Measurements from ENCODE around the gene ETV3. TPM values are rescaled to one million over a fixed set of nuclear protein-coding genes. Genes with fewer than 3 reads are reported as not detected.
"Not testable (repeated sequence)": the region's sequence is repeated elsewhere in the genome, so short reads cannot be mapped to it uniquely, and the experiment has no call there.

ETV3 gene
- polyA plus RNA-seq (ENCODE audit: insufficient read length in 3 of 3): 10 to 100 TPM; 25.1 to 28.2 (median 25.4) TPM
- long read RNA-seq, donor 1, full-length matches to known transcripts: 4 of 4 reads
- long read RNA-seq, donor 1, partial matches to known transcripts: 0 of 4 reads
- long read RNA-seq, donor 1, other reads (novel, unspliced or antisense): 0 of 4 reads
- long read RNA-seq, donor 2, full-length matches to known transcripts: 4 of 4 reads
- long read RNA-seq, donor 2, partial matches to known transcripts: 0 of 4 reads
- long read RNA-seq, donor 2, other reads (novel, unspliced or antisense): 0 of 4 reads
- long read RNA-seq, donor 3, full-length matches to known transcripts: 7 of 7 reads
- long read RNA-seq, donor 3, partial matches to known transcripts: 0 of 7 reads
- long read RNA-seq, donor 3, other reads (novel, unspliced or antisense): 0 of 7 reads
- long read RNA-seq, donor 4, full-length matches to known transcripts: 5 of 5 reads
- long read RNA-seq, donor 4, partial matches to known transcripts: 0 of 5 reads
- long read RNA-seq, donor 4, other reads (novel, unspliced or antisense): 0 of 5 reads
- long read RNA-seq, donor 5: 0 reads
- long read RNA-seq, donor 6, full-length matches to known transcripts: 7 of 7 reads
- long read RNA-seq, donor 6, partial matches to known transcripts: 0 of 7 reads
- long read RNA-seq, donor 6, other reads (novel, unspliced or antisense): 0 of 7 reads
- long read RNA-seq, donor 7, full-length matches to known transcripts: 6 of 6 reads
- long read RNA-seq, donor 7, partial matches to known transcripts: 0 of 6 reads
- long read RNA-seq, donor 7, other reads (novel, unspliced or antisense): 0 of 6 reads
- long read RNA-seq, donor 8, full-length matches to known transcripts: 8 of 8 reads
- long read RNA-seq, donor 8, partial matches to known transcripts: 0 of 8 reads
- long read RNA-seq, donor 8, other reads (novel, unspliced or antisense): 0 of 8 reads
- long read RNA-seq, donor 9, full-length matches to known transcripts: 7 of 7 reads
- long read RNA-seq, donor 9, partial matches to known transcripts: 0 of 7 reads
- long read RNA-seq, donor 9, other reads (novel, unspliced or antisense): 0 of 7 reads
- long read RNA-seq, donor 10, full-length matches to known transcripts: 3 of 3 reads
- long read RNA-seq, donor 10, partial matches to known transcripts: 0 of 3 reads
- long read RNA-seq, donor 10, other reads (novel, unspliced or antisense): 0 of 3 reads
- long read RNA-seq, donor 11, full-length matches to known transcripts: 7 of 15 reads
- long read RNA-seq, donor 11, partial matches to known transcripts: 8 of 15 reads
- long read RNA-seq, donor 11, other reads (novel, unspliced or antisense): 0 of 15 reads
- long read RNA-seq, donor 12: 0 reads
- long read RNA-seq, donor 13, full-length matches to known transcripts: 14 of 14 reads
- long read RNA-seq, donor 13, partial matches to known transcripts: 0 of 14 reads
- long read RNA-seq, donor 13, other reads (novel, unspliced or antisense): 0 of 14 reads
- long read RNA-seq, donor 14, full-length matches to known transcripts: 4 of 4 reads
- long read RNA-seq, donor 14, partial matches to known transcripts: 0 of 4 reads
- long read RNA-seq, donor 14, other reads (novel, unspliced or antisense): 0 of 4 reads
- long read RNA-seq, donor 15, full-length matches to known transcripts: 2 of 2 reads
- long read RNA-seq, donor 15, partial matches to known transcripts: 0 of 2 reads
- long read RNA-seq, donor 15, other reads (novel, unspliced or antisense): 0 of 2 reads
- long read RNA-seq, donor 16, full-length matches to known transcripts: 13 of 13 reads
- long read RNA-seq, donor 16, partial matches to known transcripts: 0 of 13 reads
- long read RNA-seq, donor 16, other reads (novel, unspliced or antisense): 0 of 13 reads

- peak; percentile 75 to 90 (median 87) for DNase-seq (ENCODE audit: extremely low read depth in 1 of 11, low read depth in 9 of 11, low spot score in 4 of 11)
Observed at GRCh38 chr1:157138220-157139051, at the start of gene ETV3. Gene ETV3 (minus strand): TSS chr1:157138395. CDS start chr1:157136352, 2,043 bp downstream.

GRCh38 chr1:157186281-157186992 is 48.2 kb upstream of the ETV3 start:
- DNase-seq (ENCODE audit: extremely low read depth in 1 of 11, low read depth in 9 of 11, low spot score in 4 of 11): no peak

- DNase-seq (ENCODE audit: extremely low read depth in 1 of 11, low read depth in 9 of 11, low spot score in 4 of 11): no peak
Observed at GRCh38 chr1:157183870-157184269, 45.7 kb upstream of the ETV3 start.

- not testable (repeated sequence) for DNase-seq (ENCODE audit: extremely low read depth in 1 of 11, low read depth in 9 of 11, low spot score in 4 of 11)
Observed at GRCh38 chr1:157182371-157182770, 44.2 kb upstream of the ETV3 start.

GRCh38 chr1:157181790-157182189 is 43.6 kb upstream of the ETV3 start:
- DNase-seq (ENCODE audit: extremely low read depth in 1 of 11, low read depth in 9 of 11, low spot score in 4 of 11): no peak

- DNase-seq (ENCODE audit: extremely low read depth in 1 of 11, low read depth in 9 of 11, low spot score in 4 of 11): no peak
Observed at GRCh38 chr1:157181258-157181657, 43.1 kb upstream of the ETV3 start.

- DNase-seq (ENCODE audit: extremely low read depth in 1 of 11, low read depth in 9 of 11, low spot score in 4 of 11): no peak
Observed at GRCh38 chr1:157178490-157178889, 40.3 kb upstream of the ETV3 start.

- no peak for DNase-seq (ENCODE audit: extremely low read depth in 1 of 11, low read depth in 9 of 11, low spot score in 4 of 11)
Observed at GRCh38 chr1:157177733-157178394, 39.7 kb upstream of the ETV3 start.

GRCh38 chr1:157176591-157177121 is 38.5 kb upstream of the ETV3 start:
- DNase-seq (ENCODE audit: extremely low read depth in 1 of 11, low read depth in 9 of 11, low spot score in 4 of 11): no peak

- DNase-seq (ENCODE audit: extremely low read depth in 1 of 11, low read depth in 9 of 11, low spot score in 4 of 11): no peak
Observed at GRCh38 chr1:157176016-157176415, 37.8 kb upstream of the ETV3 start.

- no peak for DNase-seq (ENCODE audit: extremely low read depth in 1 of 11, low read depth in 9 of 11, low spot score in 4 of 11)
Observed at GRCh38 chr1:157173900-157174410, 35.8 kb upstream of the ETV3 start.

GRCh38 chr1:157173241-157173640 is 35.0 kb upstream of the ETV3 start:
- not testable (repeated sequence) for DNase-seq (ENCODE audit: extremely low read depth in 1 of 11, low read depth in 9 of 11, low spot score in 4 of 11)

GRCh38 chr1:157172591-157172990 is 34.4 kb upstream of the ETV3 start:
- DNase-seq (ENCODE audit: extremely low read depth in 1 of 11, low read depth in 9 of 11, low spot score in 4 of 11): not testable (repeated sequence)

- not testable (repeated sequence) for DNase-seq (ENCODE audit: extremely low read depth in 1 of 11, low read depth in 9 of 11, low spot score in 4 of 11)
Observed at GRCh38 chr1:157171903-157172503, 33.8 kb upstream of the ETV3 start.
